SU-DHL-6 (cell line): Measurements from ENCODE around the gene FAM236A.
"Not testable (repeated sequence)": the region's sequence is repeated elsewhere in the genome, so short reads cannot be mapped to it uniquely, and the experiment has no call there.

Source experiments
- EZH2phosphoT487 ChIP-seq: fragments of 200-600 bp; sonication (generic), shearing (Covaris generic); conservative IDR thresholded peaks from 2 replicates; pipeline ENCODE4 v1.6.1; 2018; ENCODE audit warnings: mild to moderate bottlenecking, antibody characterized with exemption, low read length, moderate library complexity, mixed read lengths
- TF ChIP-seq, protein P1 (sequence below): fragments of 200-600 bp; sonication (generic); IDR thresholded peaks from one replicate; pipeline ENCODE4 v1.5.1; 2017; ENCODE audit warnings: antibody characterized with exemption, mild to moderate bottlenecking, low read length, moderate library complexity; ENCODE audit not compliant: insufficient read depth, poor library complexity, severe bottlenecking

DNA sequence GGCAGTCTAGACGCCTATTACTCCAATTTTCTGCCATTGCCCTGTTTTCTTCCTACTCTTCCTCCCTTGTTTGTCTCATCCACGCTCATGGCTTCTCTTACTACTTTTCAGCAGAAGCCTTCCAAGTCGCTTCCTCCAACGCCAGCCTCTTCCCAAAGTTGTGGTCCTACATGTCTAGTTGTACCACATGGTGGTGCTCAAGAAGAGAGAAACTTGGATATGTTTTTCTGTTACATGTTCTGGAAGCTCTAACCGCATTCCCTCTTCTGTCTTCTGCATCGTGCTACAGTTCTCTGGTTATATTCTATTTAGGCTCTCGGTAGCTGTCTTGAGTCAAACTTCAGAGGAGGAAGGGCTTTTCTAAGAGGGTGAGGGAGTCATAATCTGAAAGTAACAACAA, 36.9 kb downstream of the FAM236A start:
- TF ChIP-seq, protein P1, sequence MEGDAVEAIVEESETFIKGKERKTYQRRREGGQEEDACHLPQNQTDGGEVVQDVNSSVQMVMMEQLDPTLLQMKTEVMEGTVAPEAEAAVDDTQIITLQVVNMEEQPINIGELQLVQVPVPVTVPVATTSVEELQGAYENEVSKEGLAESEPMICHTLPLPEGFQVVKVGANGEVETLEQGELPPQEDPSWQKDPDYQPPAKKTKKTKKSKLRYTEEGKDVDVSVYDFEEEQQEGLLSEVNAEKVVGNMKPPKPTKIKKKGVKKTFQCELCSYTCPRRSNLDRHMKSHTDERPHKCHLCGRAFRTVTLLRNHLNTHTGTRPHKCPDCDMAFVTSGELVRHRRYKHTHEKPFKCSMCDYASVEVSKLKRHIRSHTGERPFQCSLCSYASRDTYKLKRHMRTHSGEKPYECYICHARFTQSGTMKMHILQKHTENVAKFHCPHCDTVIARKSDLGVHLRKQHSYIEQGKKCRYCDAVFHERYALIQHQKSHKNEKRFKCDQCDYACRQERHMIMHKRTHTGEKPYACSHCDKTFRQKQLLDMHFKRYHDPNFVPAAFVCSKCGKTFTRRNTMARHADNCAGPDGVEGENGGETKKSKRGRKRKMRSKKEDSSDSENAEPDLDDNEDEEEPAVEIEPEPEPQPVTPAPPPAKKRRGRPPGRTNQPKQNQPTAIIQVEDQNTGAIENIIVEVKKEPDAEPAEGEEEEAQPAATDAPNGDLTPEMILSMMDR = not testable (repeated sequence)
- not testable (repeated sequence) for TF ChIP-seq EZH2phosphoT487
